ENCODE measurements around the gene ANK2. TPM values are rescaled to one million over a fixed set of nuclear protein-coding genes. Genes with fewer than 3 reads are reported as not detected.

ANK2 gene
- total and polyA plus RNA-seq, 5 donors = 78.6 to 377 (median 335) TPM

DNA sequence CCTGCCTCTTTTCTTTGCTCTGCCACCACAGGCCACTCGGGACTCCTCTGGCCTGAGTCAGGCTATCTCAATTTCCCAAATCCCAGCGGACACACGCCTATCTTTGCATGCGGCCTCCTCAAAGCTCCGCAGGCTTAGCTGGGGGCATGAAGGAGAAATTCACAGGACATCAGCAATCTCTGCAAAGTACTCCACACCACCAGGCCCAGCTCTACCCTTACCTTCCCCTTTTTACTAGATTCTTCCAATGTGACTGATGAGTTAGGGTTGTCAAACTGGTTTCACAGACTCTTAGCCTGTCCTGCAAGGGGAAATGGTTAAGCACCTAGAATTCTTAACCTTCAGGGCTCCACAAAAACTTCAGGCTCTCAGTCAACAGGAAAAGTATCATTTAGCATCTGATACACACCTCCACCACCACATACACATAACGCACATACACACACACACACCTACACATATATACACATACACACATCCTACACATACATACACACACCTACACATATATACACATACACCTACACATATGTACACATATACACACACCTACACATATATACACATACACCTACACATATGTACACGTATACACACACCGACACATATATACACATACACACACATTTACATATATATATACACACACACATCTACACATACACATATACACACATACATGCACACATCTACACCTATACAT lies 349.1 kb downstream of the ANK2 start:
- Histone ChIP-seq H3K27ac (ENCODE audit: low read length) (no peak overlapping the region), H3K9me3 (ENCODE audit: control insufficient read depth, low read length) (no peaks in the 10 kb centered on the region), H3K4me1 (ENCODE audit: control insufficient read depth, insufficient read depth, low read length) (no peaks in the 10 kb centered on the region), H3K27me3 (ENCODE audit: control insufficient read depth, insufficient read depth) (no peaks in the 10 kb centered on the region), H3K4me3 (ENCODE audit: low read length) (no peak overlapping the region)
- ATAC-seq (no peak), DNase-seq (no peak)
- WGBS = 81% methylated on average over 8 of the region's 8 CpGs
- intact Hi-C loops (cut with DNase I) = loop anchor here (5.0 to 10.0 kb wide), 4 partner anchors 364 to 676 kb away; partner anchors contain the start of gene CAMK2D (in 3 of the 4)

DNA sequence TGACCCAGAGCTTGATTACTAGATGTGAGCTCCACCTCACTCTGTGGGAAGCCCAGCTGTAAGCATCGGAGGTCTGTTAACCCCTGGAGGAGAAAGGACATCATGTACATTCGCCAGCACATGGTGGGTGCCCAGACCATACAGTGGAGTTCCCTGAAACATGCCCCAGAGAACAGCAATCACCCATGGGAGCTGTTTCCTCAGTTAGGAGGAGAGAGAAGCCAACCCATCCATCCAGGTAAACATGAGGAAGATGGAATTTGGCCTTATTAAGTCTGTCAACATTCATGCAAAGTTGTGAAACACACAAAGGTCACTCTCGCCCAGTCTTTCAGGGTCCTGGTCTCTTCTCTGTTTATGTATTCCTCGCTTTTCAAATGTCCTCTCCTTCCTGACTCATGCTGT lies 354.7 kb downstream of the ANK2 start:
- H3K4me1 ChIP-seq (ENCODE audit: control insufficient read depth, insufficient read depth, low read length) = no peaks in the 10 kb centered on the region
- no peaks in the 10 kb centered on the region for H3K9me3 ChIP-seq (ENCODE audit: control insufficient read depth, low read length)
- H3K27ac ChIP-seq (ENCODE audit: low read length) = no peak overlapping the region
- WGBS = 94% methylated on average over 4 of the region's 4 CpGs
- DNase-seq (no peak), ATAC-seq (no peak)
- H3K4me3 ChIP-seq (ENCODE audit: low read length) = no peak overlapping the region
- intact Hi-C loops (cut with DNase I) = no loop called here
- no peaks in the 10 kb centered on the region for H3K27me3 ChIP-seq (ENCODE audit: control insufficient read depth, insufficient read depth)

DNA sequence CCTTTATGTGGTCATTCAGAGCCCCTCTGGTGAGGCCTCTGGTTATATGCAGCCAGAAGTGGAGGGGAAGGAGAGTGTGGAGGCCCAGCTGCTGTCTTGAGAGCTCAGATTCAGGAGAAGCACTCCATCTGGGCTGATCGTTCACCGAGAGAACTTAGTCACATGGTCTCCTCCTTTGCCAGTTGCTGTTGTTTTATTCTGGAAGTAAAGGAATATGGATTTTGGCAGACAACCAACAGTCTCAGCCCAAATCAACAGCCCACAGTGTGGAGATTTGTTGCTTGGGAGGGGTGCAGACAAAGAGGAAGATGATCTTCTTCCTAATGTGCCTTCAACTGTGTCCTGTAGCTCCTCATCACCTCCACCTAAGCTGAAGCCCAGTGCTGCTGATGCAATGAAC lies 355.4 kb downstream of the ANK2 start:
- intact Hi-C loops (cut with DNase I) = no loop called here
- WGBS = 21% methylated on average over 2 of the region's 2 CpGs
- no peaks in the 10 kb centered on the region for H3K9me3 ChIP-seq (ENCODE audit: control insufficient read depth, low read length)
- peak; percentile 69 to 77 for ATAC-seq
- no peak overlapping the region for H3K27ac ChIP-seq (ENCODE audit: low read length)
- no peaks in the 10 kb centered on the region for H3K4me1 ChIP-seq (ENCODE audit: control insufficient read depth, insufficient read depth, low read length)
- no peak overlapping the region for H3K4me3 ChIP-seq (ENCODE audit: low read length)
- H3K27me3 ChIP-seq (ENCODE audit: control insufficient read depth, insufficient read depth) = no peaks in the 10 kb centered on the region
- DNase-seq = no peak

DNA sequence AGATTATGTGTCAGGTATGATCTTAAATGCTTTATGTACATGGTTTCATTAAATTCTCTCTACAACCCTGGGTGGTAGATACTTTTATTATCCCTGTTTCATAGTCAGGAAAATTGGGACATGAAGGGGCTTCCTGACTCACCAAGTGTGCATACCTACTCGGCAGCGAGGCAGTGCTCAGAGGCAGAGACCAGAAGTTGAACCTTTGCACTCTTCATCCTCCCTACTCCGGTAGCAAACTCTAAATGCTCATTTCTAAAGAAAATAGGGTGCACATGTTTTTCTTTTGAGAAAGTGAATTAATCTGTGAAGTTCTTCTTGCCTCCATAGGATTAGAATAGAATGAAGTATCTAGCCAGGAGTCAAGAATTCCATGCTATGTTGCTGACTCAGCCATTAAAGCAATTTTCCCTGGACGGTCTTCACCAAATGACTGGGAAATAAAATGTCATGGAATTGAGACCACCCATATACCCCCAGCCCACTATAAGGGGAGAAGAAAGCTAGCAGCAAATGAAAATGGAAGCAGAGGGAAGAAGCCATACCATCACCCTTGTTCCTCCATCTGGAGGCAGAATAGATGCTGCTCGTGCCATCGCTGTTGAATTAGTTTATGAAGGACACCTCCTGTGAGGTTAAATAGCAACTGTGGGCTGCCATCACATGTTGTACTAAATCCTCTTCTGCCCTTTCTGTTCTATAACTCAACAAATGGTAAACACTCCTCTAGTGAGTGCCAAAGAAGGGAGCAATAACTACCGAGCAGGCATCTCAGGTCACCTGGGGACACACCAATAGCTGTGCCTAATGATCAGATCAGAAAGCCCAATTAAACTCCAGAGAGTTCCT lies 356.6 kb downstream of the ANK2 start:
- Histone ChIP-seq H3K4me1 (ENCODE audit: control insufficient read depth, insufficient read depth, low read length) (no peaks in the 10 kb centered on the region), H3K27ac (ENCODE audit: low read length) (no peak overlapping the region), H3K27me3 (ENCODE audit: control insufficient read depth, insufficient read depth) (no peaks in the 10 kb centered on the region), H3K4me3 (ENCODE audit: low read length) (no peak overlapping the region), H3K9me3 (ENCODE audit: control insufficient read depth, low read length) (no peaks in the 10 kb centered on the region)
- no peak for ATAC-seq
- intact Hi-C loops (cut with DNase I) = no loop called here
- DNase-seq = no peak
- WGBS = 90% methylated on average over 7 of the region's 7 CpGs

DNA sequence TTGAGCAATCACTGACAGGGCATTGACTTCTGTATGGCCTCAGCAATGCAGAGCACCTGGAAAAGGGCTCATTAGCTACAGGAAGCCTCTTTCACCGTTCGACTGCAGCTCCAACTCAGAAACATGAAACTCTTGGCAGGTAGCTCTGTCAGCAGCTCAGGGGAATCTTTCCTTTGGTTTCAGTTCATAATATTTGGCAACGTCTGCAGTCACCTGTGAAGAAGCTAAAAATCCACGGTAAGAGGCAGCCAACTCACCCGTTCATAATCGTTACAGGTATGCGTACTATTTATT lies 357.2 kb downstream of the ANK2 start:
- ATAC-seq (no peak), DNase-seq (no peak)
- Histone ChIP-seq H3K9me3 (ENCODE audit: control insufficient read depth, low read length) (no peaks in the 10 kb centered on the region), H3K4me3 (ENCODE audit: low read length) (no peak overlapping the region), H3K27me3 (ENCODE audit: control insufficient read depth, insufficient read depth) (no peaks in the 10 kb centered on the region), H3K4me1 (ENCODE audit: control insufficient read depth, insufficient read depth, low read length) (peaks cover 2% of the 10 kb centered on the region), H3K27ac (ENCODE audit: low read length) (no peak overlapping the region)
- intact Hi-C loops (cut with DNase I) = no loop called here
- whole genome bisulfite sequencing = 84% methylated on average over 7 of the region's 7 CpGs

DNA sequence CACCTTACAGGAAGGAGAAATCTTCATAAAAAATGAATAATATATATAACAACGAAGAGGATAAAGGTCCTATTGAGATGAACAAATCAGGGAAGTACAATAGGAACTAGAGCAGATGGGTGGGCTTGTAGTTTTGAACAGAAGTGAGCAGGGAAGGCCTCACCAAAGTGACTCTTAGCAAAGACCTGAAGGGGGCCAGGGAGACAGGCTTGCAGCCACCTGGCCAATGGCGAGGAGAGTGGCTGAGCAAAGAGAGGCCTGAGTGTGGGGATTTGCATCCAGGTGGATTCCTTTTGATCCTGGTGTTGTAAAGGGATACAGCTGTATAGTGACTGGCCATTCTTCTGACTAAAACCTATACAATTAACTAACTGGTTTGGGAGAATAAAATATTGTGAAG lies 358.0 kb downstream of the ANK2 start:
- no peaks in the 10 kb centered on the region for H3K9me3 ChIP-seq (ENCODE audit: control insufficient read depth, low read length)
- 88% methylated on average over 2 of the region's 2 CpGs for WGBS
- no peaks in the 10 kb centered on the region for H3K27me3 ChIP-seq (ENCODE audit: control insufficient read depth, insufficient read depth)
- no peak for ATAC-seq
- no peak overlapping the region for H3K27ac ChIP-seq (ENCODE audit: low read length)
- intact Hi-C loops (cut with DNase I) = no loop called here
- no peak for DNase-seq
- peaks cover 3% of the 10 kb centered on the region for H3K4me1 ChIP-seq (ENCODE audit: control insufficient read depth, insufficient read depth, low read length)
- no peak overlapping the region for H3K4me3 ChIP-seq (ENCODE audit: low read length)

DNA sequence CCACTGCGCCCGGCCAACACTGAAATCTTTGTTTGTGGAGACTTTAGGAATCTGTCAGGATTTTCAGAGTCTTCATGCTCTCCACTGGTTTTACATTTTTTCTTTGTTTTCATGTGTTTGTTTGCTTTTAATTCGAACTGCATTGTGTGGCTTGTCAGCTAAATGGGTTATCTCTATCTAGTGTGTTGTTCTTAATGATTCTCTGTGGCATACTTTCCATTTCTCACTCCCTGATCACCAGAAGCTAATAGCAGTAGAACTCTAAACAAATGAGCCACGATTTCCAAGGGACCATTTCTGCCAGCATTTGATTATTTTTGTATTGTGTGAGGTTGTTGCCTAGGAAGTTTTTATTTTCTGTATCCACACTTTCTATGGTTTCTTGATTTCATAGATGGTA lies 359.7 kb downstream of the ANK2 start:
- Histone ChIP-seq H3K4me3 (ENCODE audit: low read length) (no peak overlapping the region), H3K27me3 (ENCODE audit: control insufficient read depth, insufficient read depth) (no peaks in the 10 kb centered on the region), H3K27ac (ENCODE audit: low read length) (no peak overlapping the region), H3K4me1 (ENCODE audit: control insufficient read depth, insufficient read depth, low read length) (peaks cover 3% of the 10 kb centered on the region), H3K9me3 (ENCODE audit: control insufficient read depth, low read length) (no peaks in the 10 kb centered on the region)
- ATAC-seq (peak in 1 of 2 donors; percentile 45), DNase-seq (no peak)
- intact Hi-C loops (cut with DNase I) = no loop called here
- 56% methylated on average over 4 of the region's 4 CpGs for WGBS

DNA sequence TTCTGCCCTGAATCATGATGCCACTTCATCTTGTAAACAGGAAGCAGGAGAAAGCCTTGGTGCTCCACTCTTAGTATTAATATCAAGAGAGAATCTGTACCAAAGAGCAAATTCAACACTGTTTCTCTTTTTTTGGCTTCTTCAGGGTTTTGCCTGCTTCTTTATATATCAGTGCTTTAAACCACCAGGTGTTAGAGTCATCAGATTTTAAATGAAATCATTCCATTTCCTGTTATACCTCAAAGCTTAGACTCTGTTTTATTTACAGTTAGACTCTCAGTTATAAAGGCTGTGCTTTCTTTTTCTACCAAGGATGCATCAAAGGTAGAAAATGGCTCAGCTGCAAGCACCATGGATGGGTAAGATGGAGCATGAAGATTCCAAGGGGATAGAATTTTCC lies 361.2 kb downstream of the ANK2 start:
- H3K27me3 ChIP-seq (ENCODE audit: control insufficient read depth, insufficient read depth) = no peaks in the 10 kb centered on the region
- intact Hi-C loops (cut with DNase I) = no loop called here
- ATAC-seq (no peak), DNase-seq (no peak)
- H3K27ac ChIP-seq (ENCODE audit: low read length) = no peak overlapping the region
- H3K9me3 ChIP-seq (ENCODE audit: control insufficient read depth, low read length) = no peaks in the 10 kb centered on the region
- H3K4me1 ChIP-seq (ENCODE audit: control insufficient read depth, insufficient read depth, low read length) = peaks cover 3% of the 10 kb centered on the region
- H3K4me3 ChIP-seq (ENCODE audit: low read length) = no peak overlapping the region

DNA sequence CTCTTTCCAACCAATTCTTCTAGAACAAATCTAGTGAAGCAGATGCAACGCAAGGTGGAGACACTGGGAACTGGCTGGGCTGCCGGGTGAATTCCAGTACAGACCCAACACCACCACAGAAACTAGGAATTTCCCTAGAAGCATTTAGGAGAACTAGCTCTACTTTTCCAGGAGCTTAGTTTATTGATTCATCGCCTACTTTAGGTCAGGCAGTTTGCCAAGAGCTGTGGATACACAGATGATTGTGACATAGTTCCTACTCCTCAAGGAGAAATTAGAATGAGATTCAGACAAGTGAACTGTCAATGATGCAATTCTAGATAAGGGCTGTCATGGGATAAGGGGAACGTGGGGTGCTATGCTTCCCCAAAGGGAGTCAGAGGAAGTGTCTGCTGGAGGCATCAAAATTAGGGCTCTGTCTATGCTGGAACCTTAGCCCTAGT lies 362.1 kb downstream of the ANK2 start:
- ATAC-seq (peak in 1 of 2 donors; percentile 41), DNase-seq (no peak)
- H3K27ac ChIP-seq (ENCODE audit: low read length) = no peak overlapping the region
- no peak overlapping the region for H3K4me3 ChIP-seq (ENCODE audit: low read length)
- H3K27me3 ChIP-seq (ENCODE audit: control insufficient read depth, insufficient read depth) = no peaks in the 10 kb centered on the region
- intact Hi-C loops (cut with DNase I) = no loop called here
- H3K4me1 ChIP-seq (ENCODE audit: control insufficient read depth, insufficient read depth, low read length) = peaks cover 3% of the 10 kb centered on the region
- no peaks in the 10 kb centered on the region for H3K9me3 ChIP-seq (ENCODE audit: control insufficient read depth, low read length)
- WGBS = 55% methylated on average over 4 of the region's 4 CpGs

DNA sequence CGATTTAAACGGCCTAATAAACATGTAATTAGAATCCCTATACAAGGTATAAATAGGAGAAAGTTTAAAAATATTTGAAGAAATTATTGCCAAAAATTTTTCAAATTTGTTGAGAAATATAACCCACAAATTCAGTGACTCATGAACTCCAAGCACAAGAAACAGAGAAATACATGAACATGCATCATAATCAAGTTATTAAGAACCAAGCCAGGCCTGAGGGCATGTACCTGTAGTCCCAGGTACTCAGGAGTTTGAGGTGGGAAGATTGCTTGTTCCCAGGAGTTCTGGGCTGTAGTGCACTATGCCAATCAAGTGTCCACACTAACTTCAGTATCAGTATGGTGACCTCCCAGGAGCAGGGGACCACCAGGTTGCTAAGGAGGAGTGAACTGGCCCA lies 370.2 kb downstream of the ANK2 start:
- no peak for DNase-seq
- H3K27ac ChIP-seq (ENCODE audit: low read length) = no peak overlapping the region
- no peaks in the 10 kb centered on the region for H3K9me3 ChIP-seq (ENCODE audit: control insufficient read depth, low read length)
- no peak for ATAC-seq
- 96% methylated on average over 2 of the region's 2 CpGs for WGBS
- H3K27me3 ChIP-seq (ENCODE audit: control insufficient read depth, insufficient read depth) = no peaks in the 10 kb centered on the region
- H3K4me3 ChIP-seq (ENCODE audit: low read length) = no peak overlapping the region
- intact Hi-C loops (cut with DNase I) = no loop called here
- H3K4me1 ChIP-seq (ENCODE audit: control insufficient read depth, insufficient read depth, low read length) = no peaks in the 10 kb centered on the region

DNA sequence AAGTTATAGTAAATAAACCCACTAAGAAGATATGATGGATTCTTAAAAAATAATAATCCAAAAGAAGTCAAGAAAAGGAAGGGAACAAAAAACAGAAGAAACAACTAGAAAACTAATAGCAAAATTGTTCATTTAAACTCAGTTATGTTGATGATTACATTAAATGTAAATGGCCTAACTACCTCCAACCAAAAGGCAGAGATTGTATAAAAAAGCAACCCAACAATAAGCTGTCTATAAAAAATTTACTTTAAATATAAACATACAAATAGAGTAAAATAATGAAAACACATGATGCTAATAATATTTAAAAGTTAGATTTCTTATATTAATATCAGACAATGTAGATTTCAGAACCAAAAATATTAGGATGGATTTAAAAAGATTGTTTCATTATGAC lies 371.5 kb downstream of the ANK2 start:
- intact Hi-C loops (cut with DNase I) = no loop called here
- no peak for DNase-seq
- H3K9me3 ChIP-seq (ENCODE audit: control insufficient read depth, low read length) = no peaks in the 10 kb centered on the region
- no peak overlapping the region for H3K27ac ChIP-seq (ENCODE audit: low read length)
- no peak for ATAC-seq
- no peaks in the 10 kb centered on the region for H3K4me1 ChIP-seq (ENCODE audit: control insufficient read depth, insufficient read depth, low read length)
- H3K4me3 ChIP-seq (ENCODE audit: low read length) = no peak overlapping the region
- H3K27me3 ChIP-seq (ENCODE audit: control insufficient read depth, insufficient read depth) = no peaks in the 10 kb centered on the region

Data from right cardiac atrium (tissue), 5 donors.